ENCODE data around the gene ZNF304. TPM values are rescaled to one million over a fixed set of nuclear protein-coding genes. Genes with fewer than 3 reads are reported as not detected.

ZNF304 gene
- polyA plus RNA-seq (2012; ENCODE audit: low read depth, missing spikeins), result 4.6 TPM

GRCh38 chr19:57350877-57351805 is at the start of gene ZNF304:
Gene ZNF304 (plus strand): TSS chr19:57351271. CDS start chr19:57351665, 394 bp downstream.
- FAIRE-seq, result peak; percentile 98
- peak; percentile 83 for DNase-seq (ENCODE audit: insufficient read length, low spot score)
- TF ChIP-seq POLR2A (IDR thresholded peaks at IDR 0.05; ENCODE audit: low read depth, low read length) (0 out of 2 replicates have a peak, but pooled peaks have one; percentile 31), POLR2AphosphoS5 (IDR thresholded peaks at IDR 0.05; ENCODE audit: low read depth, low read length) (no peak), SPI1 (IDR thresholded peaks at IDR 0.05; ENCODE audit: low read depth, low read length) (no peak), TAF1 (IDR thresholded peaks at IDR 0.05; ENCODE audit: low read depth, low read length) (no peak)

GRCh38 chr19:57302020-57302465 is 49.0 kb upstream of the ZNF304 start:
- TF ChIP-seq PAX5 (IDR thresholded peaks at IDR 0.05; ENCODE audit: insufficient read depth, low read length, severe bottlenecking), result no peak
- TF ChIP-seq POLR2A (IDR thresholded peaks at IDR 0.05; ENCODE audit: low read depth, low read length), result no peak; the same call in 1 of the 2 replicates
- TF ChIP-seq TAF1 (IDR thresholded peaks at IDR 0.05; ENCODE audit: low read depth, low read length), result no peak
- no peak for TF ChIP-seq POLR2AphosphoS5 (IDR thresholded peaks at IDR 0.05; ENCODE audit: low read depth, low read length)
- no peak for TF ChIP-seq POU2F2 (IDR thresholded peaks at IDR 0.05; ENCODE audit: low read depth, low read length)
- TF ChIP-seq SPI1 (IDR thresholded peaks at IDR 0.05; ENCODE audit: low read depth, low read length), result no peak
- DNase-seq (ENCODE audit: insufficient read length, low spot score) (no peak), FAIRE-seq (no peak)

GRCh38 chr19:57302727-57303401 is 48.2 kb upstream of the ZNF304 start:
- DNase-seq (ENCODE audit: insufficient read length, low spot score), result no peak
- no peak for FAIRE-seq
- TF ChIP-seq POU2F2 (IDR thresholded peaks at IDR 0.05; ENCODE audit: low read depth, low read length) (peak; percentile 13; the same call in 1 of the 2 replicates), SPI1 (IDR thresholded peaks at IDR 0.05; ENCODE audit: low read depth, low read length) (no peak), PAX5 (IDR thresholded peaks at IDR 0.05; ENCODE audit: insufficient read depth, low read length, severe bottlenecking) (no peak), POLR2AphosphoS5 (IDR thresholded peaks at IDR 0.05; ENCODE audit: low read depth, low read length) (peak; percentile 62), TAF1 (IDR thresholded peaks at IDR 0.05; ENCODE audit: low read depth, low read length) (no peak), POLR2A (IDR thresholded peaks at IDR 0.05; ENCODE audit: low read depth, low read length) (peak; percentile 35; the same call in 1 of the 2 replicates)

- FAIRE-seq (no peak), DNase-seq (ENCODE audit: insufficient read length, low spot score) (no peak)
- TF ChIP-seq POU2F2 (IDR thresholded peaks at IDR 0.05; ENCODE audit: low read depth, low read length) (no peak), POLR2A (IDR thresholded peaks at IDR 0.05; ENCODE audit: low read depth, low read length) (no peak), POLR2AphosphoS5 (IDR thresholded peaks at IDR 0.05; ENCODE audit: low read depth, low read length) (no peak), SPI1 (IDR thresholded peaks at IDR 0.05; ENCODE audit: low read depth, low read length) (no peak), TAF1 (IDR thresholded peaks at IDR 0.05; ENCODE audit: low read depth, low read length) (no peak), PAX5 (IDR thresholded peaks at IDR 0.05; ENCODE audit: insufficient read depth, low read length, severe bottlenecking) (no peak)
These were observed 46.0 kb upstream of the ZNF304 start for GRCh38 chr19:57305056-57305455.

- no peak for FAIRE-seq
- TF ChIP-seq POLR2AphosphoS5 (IDR thresholded peaks at IDR 0.05; ENCODE audit: low read depth, low read length), result peak; percentile 57; the same call in 1 of the 2 replicates
- TF ChIP-seq SPI1 (IDR thresholded peaks at IDR 0.05; ENCODE audit: low read depth, low read length), result no peak
These were observed 42.6 kb upstream of the ZNF304 start for GRCh38 chr19:57308514-57308913.

GRCh38 chr19:57310792-57311191 is 40.3 kb upstream of the ZNF304 start:
- DNase-seq (ENCODE audit: insufficient read length, low spot score) (no peak), FAIRE-seq (no peak)
- TF ChIP-seq SPI1 (IDR thresholded peaks at IDR 0.05; ENCODE audit: low read depth, low read length), result no peak
- TF ChIP-seq POLR2A (IDR thresholded peaks at IDR 0.05; ENCODE audit: low read depth, low read length), result no peak
- no peak for TF ChIP-seq POLR2AphosphoS5 (IDR thresholded peaks at IDR 0.05; ENCODE audit: low read depth, low read length)
- no peak for TF ChIP-seq PAX5 (IDR thresholded peaks at IDR 0.05; ENCODE audit: insufficient read depth, low read length, severe bottlenecking)

More at GRCh38 chr19:57308514-57308913, 42.6 kb upstream of the ZNF304 start:
- no peak for DNase-seq (ENCODE audit: insufficient read length, low spot score)

GRCh38 chr19:57314146-57314545 is 36.9 kb upstream of the ZNF304 start:
- FAIRE-seq, result no peak
- TF ChIP-seq PAX5 (IDR thresholded peaks at IDR 0.05; ENCODE audit: insufficient read depth, low read length, severe bottlenecking), result no peak
- no peak for TF ChIP-seq POLR2A (IDR thresholded peaks at IDR 0.05; ENCODE audit: low read depth, low read length)
- TF ChIP-seq POU2F2 (IDR thresholded peaks at IDR 0.05; ENCODE audit: low read depth, low read length), result no peak
- no peak for TF ChIP-seq SPI1 (IDR thresholded peaks at IDR 0.05; ENCODE audit: low read depth, low read length)
- no peak for TF ChIP-seq POLR2AphosphoS5 (IDR thresholded peaks at IDR 0.05; ENCODE audit: low read depth, low read length)
- no peak for TF ChIP-seq TAF1 (IDR thresholded peaks at IDR 0.05; ENCODE audit: low read depth, low read length)
- DNase-seq (ENCODE audit: insufficient read length, low spot score), result no peak

- FAIRE-seq (no peak), DNase-seq (ENCODE audit: insufficient read length, low spot score) (no peak)
- TF ChIP-seq POLR2AphosphoS5 (IDR thresholded peaks at IDR 0.05; ENCODE audit: low read depth, low read length) (no peak), POU2F2 (IDR thresholded peaks at IDR 0.05; ENCODE audit: low read depth, low read length) (no peak), PAX5 (IDR thresholded peaks at IDR 0.05; ENCODE audit: insufficient read depth, low read length, severe bottlenecking) (no peak), POLR2A (IDR thresholded peaks at IDR 0.05; ENCODE audit: low read depth, low read length) (no peak), SPI1 (IDR thresholded peaks at IDR 0.05; ENCODE audit: low read depth, low read length) (no peak), TAF1 (IDR thresholded peaks at IDR 0.05; ENCODE audit: low read depth, low read length) (no peak)
These were observed 33.6 kb upstream of the ZNF304 start for GRCh38 chr19:57317503-57317902.

- FAIRE-seq, result no peak
- DNase-seq (ENCODE audit: insufficient read length, low spot score), result no peak
- TF ChIP-seq POU2F2 (IDR thresholded peaks at IDR 0.05; ENCODE audit: low read depth, low read length) (no peak), POLR2AphosphoS5 (IDR thresholded peaks at IDR 0.05; ENCODE audit: low read depth, low read length) (no peak), POLR2A (IDR thresholded peaks at IDR 0.05; ENCODE audit: low read depth, low read length) (no peak), SPI1 (IDR thresholded peaks at IDR 0.05; ENCODE audit: low read depth, low read length) (no peak), PAX5 (IDR thresholded peaks at IDR 0.05; ENCODE audit: insufficient read depth, low read length, severe bottlenecking) (no peak), TAF1 (IDR thresholded peaks at IDR 0.05; ENCODE audit: low read depth, low read length) (no peak)
These were observed 31.2 kb upstream of the ZNF304 start for GRCh38 chr19:57319869-57320179.
